Activated CD4-positive, alpha-beta T cell treated with anti-CD3 and anti-CD28 coated beads for 1 hour (primary cell): Measurements from ENCODE around the gene VAPB.
"Not testable (repeated sequence)": the region's sequence is repeated elsewhere in the genome, so short reads cannot be mapped to it uniquely, and the experiment has no call there.

ENCODE experiments used
- DNase-seq: peaks from one replicate; pipeline ENCODE4 v3.0.0-alpha.2; 2020

VAPB gene

DNA sequence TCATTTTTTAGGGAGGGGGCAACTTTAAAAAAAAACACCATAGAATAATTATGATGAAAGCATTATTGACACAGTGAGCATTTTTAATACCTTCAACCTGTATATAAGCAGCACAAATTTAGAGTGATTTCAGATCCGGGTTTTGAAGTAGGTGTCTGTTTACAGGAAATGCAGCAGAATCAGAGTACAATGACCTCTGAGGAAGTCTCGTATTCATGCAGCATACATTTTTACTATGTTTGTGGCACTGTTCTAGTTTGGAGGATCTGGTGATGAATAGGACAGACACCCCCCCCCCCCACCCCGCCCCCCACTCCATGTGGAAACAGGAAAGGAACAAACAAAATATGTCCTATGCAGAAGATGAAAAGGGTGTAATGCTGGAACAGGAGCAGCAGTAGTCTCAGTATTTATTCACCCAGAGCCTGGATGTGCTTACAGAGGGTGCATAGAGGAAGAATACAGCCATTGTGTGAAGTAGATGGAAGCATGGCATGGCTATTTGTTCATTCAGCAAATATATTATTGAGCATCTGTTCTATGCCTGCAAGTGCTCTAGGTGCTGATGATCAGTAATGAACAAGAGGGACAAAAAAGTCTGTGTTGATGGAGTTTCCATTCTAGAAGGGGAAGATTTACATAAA, 19.7 kb downstream of the VAPB start:
- no peak for DNase-seq

DNA sequence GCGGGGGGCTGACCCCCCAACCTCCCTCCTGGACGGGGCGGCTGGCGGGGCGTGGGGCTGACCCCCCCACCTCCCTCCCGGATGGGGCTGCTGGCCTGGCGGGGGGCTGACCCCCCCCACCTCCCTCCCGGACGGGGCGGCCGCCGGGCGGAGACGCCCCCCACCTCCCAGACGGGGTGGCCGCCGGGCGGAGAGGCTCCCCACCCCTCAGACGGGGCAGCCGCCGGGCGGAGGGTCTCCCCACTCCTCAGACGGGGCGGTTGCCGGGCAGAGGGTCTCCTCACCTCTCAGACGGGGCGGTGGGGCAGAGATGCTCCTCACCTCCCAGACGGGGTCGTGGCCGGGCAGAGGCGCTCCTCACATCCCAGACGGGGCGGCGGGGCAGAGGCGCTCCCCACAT, 25.2 kb downstream of the VAPB start:
- DNase-seq: not testable (repeated sequence)

DNA sequence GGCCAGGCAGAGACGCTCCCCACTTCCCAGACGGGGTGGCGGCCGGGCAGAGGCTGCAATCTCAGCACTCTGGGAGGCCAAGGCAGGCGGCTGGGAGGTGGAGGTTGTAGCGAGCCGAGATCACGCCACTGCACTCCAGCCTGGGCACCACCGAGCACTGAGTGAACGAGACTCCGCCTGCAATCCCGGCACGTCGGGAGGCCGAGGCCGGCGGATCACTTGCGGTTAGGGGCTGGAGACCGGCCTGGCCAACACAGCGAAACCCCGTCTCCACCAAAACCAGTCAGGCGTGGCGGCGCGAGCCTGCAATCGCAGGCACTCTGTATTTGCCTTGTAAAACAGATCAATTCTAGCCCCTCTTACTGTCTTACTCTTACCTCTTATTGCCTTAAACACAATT, 25.8 kb downstream of the VAPB start:
- DNase-seq: not testable (repeated sequence)

DNA sequence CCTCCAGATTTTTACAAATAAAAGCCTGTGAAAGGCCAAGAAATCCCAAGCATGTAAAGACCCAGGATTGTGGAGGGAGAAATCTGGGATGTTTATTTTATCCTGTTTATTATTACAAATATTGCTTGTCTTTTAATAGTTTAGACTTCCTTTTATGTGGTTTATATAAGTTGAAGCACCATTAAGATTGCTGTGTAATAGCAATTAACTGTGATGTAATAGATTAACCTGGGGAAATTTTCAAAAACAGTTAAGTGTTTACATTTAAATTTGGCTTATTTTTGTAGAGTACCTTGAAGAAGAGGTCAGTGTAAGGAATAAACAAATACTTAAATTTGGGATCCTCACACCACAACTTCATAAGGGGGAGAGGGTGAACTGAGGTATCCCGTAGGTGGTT, 27.0 kb downstream of the VAPB start:
- no peak for DNase-seq

DNA sequence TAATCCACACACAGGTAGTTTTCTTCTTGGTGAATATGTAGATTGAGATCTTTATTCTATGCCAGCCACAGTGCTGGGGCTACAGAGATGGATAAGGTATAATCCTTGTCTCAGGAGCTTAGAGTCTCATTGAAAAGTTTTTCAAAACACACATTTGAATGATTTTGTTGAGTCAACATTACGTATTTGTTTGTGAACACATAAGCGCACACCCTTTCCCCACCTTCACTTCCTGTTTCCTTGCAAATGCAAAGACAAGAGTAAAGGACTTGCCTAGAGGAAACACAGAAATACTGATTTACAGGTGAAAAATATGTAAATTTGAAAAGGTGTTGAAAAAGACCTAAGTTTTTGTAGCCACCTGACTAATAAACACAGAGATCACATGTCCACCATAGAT, 27.8 kb downstream of the VAPB start:
- DNase-seq: no peak

DNA sequence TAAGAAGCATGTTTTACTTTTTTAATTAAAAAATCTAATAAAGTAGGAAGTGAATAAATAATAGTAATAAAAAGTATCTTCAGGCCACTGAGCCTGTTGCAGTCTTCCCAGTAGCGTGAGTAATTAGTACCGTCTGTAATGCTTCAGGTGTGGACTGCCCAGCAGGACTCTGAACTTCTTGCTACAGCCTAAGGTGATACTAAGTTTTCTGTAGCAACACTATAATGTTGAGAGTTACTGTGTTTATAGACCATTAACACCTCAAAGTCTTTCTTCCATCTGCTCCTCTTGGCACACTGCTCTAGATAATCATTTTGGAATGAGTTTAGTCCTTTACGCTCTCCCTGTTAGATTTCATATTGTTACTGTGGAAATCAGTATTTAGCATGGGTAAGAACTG, 28.4 kb downstream of the VAPB start:
- DNase-seq: no peak

DNA sequence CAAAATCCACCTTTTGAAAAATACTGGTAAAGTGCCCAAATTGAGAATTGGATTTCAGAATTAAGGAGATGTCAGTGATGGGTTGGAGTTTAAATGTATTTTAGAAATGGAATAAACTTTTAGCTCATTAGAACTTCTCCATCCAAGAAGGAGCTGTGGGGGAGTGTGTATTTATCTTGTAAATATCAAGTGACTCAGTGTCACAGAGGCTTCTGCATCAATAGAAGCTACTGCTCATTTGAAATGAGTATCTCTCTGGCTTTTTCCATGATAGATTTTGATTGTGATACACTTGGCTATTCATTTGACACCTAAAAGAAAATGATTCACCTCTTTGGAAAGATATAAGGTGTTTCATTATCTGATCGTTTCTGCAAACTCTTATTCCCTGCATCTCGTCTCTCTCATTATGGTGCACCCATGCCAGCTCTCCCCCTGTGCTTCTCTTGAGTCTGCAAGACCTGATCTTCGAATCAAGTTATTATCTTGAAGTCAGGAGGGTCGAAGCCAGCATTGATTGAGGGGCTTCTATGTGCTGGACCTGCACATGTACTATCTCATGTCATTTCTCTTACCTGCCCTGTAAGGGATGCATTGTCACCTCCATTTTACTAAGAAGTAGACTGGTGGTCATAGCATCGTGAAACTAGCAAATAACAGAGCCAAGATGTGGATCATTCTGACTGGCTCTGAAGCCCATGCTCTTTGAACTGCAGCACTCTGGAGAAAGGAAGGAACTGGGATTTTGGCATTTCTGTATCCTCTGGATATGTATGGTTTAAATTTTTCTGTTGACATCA, 30.1 kb downstream of the VAPB start:
- DNase-seq: no peak

DNA sequence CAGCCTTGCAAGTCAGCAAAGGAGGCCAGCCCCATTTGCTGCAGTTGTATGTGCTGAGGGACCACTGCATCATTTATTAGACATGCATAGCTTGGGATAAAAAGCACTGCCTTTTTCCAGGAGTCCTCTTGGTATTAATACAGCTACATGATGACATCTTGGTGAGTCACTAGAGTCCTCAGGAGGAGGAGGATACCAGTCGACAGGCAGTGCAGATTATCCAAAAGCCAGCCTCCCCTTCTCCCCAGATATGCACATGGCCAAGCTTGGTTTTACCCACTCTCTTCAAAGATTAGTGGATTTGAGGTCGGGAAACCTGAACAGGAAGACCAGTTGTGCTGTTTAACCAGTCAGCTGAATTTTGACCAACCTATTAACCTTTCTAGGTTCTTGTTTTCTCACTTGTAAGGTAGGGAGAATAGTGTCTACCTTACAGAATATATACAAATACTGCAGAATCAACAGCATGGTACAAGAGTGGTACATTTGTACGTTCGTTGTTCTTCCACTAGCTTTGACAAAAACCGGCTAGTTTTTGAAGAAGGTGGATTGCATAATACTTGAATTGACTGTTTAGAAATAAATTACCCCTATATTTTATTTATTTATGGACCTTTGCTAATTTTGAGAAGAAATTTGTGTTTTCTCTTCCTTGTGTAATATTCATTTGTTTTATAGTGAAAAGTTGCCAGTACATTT, 31.9 kb downstream of the VAPB start:
- DNase-seq: no peak

DNA sequence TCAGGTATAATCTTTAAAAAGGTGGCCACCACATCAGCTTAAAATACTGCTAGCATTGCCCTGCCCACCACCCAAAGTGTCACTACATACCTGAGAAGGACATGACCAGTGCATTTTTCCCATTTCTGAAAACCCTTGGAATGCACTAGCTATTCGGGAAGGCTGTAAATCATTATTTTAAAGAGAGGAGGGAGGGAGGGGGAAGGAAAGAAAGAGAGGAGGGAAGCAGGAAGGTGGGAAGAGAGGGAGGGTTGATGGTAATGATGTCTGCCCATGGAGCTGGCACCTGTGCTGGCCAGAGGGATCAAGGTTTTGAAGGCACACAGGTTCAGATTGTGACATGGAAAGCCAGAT, 32.4 kb downstream of the VAPB start:
- no peak for DNase-seq

DNA sequence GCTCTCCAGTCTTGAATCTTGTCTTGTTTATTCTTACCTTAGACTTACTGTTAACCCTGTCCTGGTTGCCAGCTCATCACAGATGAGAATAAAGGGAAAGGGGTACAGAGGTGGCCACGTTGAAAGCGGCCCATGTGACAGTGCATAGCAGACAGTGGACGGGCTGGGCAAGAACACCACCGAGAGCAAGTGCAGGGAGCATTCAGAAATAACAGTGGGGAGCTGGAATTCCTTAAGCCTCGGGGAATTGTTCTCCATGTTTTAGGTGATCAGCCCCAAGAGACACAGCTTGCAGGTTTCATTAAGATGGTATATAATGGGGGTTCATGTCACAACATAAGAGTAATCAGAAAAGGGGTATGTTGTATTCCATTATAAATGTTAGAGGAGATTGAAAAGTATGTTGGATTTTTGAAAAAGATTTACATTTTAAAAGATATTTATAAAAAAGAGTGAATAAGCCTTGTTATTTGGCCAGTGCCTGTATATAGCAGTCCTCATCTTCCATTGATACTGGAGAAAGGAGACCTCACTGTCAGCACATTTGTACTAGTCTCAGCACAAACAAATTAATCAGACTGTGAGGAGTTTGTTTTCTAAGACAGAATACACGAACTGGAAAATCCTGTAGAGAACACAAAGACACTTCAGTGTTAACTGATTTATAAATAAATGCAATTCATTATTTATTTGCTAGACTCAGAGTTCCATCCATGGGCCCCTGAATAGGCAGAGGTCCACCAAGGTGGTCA, 35.4 kb downstream of the VAPB start:
- no peak for DNase-seq

DNA sequence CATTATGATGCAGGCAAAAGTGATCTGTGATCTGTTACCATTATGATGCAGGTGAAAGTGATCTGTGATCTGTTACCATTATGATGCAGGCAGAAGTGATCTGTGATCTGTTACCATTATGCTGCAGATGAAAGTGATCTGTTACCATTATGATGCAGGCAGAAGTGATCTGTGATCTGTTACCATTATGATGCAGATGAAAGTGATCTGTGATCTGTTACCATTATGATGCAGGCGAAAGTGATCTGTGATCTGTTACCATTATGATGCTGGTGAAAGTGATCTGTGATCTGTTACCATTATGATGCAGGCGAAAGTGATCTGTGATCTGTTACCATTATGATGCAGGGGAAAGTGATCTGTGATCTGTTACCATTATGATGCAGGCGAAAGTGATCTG, 38.5 kb downstream of the VAPB start:
- DNase-seq: not testable (repeated sequence)

DNA sequence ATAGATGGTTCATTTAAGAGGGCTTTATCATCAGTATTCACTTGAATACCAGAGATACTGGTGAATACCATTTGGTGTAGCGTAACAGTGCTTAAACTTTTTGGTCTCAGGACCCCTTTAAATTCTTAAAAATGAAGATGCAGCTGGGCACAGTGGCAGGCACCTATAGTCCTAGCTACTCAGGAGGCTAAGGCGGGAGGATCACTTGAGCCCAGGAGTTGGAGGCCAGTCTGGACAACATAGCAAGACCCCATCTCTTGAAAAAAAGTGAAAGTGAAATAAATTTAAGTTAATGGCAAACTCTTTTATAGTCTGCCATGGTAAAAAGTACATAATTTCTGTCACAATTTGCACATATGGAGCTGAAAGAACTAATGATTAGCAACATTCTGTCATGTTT, 39.3 kb downstream of the VAPB start:
- DNase-seq: no peak

DNA sequence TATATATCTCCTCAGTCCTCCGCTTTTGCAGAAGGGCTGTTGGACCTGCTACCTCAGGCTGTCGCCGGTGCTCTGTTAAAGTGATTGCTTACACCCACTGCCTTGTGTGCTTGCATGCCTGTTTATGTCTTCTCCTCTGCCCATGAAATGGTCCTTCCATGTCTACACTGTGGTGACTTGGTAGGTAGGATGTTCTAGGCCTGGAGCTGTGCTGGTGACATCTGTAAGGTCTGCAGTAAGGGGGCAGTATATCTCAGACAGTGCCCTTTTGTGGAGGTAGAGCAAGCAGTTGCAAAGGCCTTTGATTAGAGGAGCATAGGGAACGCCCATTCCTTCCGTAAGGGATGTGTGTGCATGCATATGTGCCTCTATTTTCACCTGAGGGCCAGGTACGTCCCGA, 40.3 kb downstream of the VAPB start:
- no peak for DNase-seq

DNA sequence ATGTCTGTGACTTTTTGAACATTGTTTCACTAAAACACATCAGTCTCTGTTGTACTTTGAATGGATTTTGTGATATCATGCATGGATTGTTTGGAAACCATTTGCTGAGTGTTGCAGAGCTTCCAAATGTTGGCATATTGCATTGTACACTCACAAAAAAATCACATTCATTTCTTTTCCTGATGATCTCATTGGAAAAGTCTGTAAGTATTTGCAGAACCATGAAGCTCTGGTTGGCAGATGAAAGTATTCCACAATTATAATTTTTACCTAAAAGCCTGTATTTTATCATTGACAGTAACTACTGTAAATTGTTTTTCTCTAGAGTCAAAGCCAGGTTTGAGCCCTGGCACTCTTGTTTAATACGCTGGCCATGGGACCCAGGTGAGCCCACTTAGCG, 42.1 kb downstream of the VAPB start:
- DNase-seq: no peak

DNA sequence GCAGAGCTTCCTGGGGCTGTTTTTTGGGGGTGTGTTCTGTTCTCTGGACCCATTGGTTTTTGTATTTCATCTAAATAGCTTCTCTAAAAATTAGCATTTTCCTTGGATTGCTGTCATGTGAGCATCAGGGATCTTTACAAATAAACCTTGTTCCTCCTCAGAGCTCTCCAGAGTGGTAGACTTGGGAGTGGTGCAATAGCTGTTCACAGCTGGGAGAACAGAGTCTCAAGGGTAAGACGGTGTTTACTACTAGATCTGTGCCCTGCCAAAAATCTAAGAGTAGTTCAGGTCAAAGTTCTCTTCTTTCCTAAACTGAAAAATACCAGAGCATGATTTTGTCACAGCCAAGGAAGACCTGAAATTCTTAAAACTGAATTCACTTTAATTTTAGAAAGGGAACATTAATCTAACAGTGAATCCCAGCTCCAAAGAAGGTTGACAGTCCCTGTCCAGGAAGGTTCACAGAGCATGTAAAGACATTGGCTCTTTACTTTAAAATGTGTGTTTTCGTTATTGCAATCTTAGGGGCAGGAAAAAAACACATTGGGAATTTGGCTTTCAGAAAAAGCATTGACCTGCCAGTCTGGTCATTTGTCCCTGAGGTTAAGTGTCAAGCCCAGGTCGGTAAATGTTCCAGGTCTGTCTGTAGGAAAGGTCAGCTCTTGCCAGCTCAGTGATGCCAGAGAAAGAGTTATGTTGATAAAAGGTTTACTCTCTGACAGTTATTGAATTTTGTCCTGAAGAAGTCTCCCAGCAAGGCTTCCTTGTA, 43.3 kb downstream of the VAPB start:
- DNase-seq: no peak

DNA sequence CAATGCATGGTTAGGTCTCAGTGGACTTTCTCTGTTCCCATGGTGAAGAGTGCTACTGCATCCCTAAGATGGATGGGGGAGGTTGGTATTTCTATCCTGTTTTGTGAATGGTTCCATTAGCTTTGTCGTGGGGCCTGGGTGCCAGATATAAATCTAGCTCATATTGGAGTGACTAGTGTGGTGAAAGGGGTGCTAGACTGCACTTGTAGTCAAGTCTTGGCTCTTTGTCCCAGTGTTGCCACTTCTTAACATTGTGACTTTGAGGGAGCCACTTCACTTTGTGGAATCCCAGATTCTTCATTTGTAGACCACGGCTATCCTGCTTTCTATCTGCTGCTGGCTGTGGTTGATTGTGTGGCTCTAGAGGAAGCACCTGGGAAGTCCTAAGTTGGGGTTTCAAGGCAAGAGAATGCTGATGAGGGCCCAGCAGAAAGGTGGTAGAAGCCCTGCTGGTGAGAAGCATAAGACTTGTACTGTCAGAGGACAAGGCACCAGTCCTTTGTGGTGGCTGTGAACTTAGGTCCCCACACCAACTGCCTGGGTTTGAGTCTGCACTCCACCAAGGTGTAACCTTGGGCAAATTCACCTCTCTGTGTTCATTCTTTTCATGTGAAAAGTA, 44.1 kb downstream of the VAPB start:
- no peak for DNase-seq

DNA sequence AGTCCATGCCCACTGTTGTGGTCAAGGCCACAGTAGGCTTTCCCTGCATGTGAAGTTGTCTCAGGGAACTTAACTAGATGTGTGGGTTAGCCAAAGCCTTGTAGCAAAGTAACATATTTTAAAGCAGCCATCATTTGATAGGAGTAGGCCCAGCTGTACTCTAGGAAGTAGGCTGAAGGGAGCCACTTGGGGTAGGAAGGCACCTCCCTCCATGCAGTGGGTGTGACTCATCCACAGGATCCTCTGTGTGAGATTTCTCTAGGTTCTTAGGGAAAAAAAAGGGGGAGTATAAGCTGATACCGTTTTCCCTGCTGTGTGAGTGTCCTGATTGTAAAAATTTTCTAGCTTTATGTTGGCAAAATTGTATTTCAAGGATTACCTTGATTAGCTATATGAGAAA, 44.7 kb downstream of the VAPB start:
- no peak for DNase-seq

DNA sequence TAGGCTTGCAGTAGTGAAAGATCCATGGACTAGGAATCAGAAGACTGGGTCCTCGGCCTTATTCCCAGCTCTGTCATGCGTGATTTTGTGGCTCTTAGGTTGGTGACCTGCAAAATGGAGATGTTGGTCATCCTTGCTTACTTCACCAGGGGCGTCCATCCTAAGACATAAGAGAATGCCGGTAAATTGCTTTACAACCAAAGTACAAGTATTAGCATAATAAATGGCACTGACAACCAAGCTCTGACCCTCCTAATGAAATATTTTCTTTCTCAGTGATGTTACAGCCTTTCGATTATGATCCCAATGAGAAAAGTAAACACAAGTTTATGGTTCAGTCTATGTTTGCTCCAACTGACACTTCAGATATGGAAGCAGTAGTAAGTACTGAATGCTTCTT, 45.3 kb downstream of the VAPB start:
- no peak for DNase-seq

DNA sequence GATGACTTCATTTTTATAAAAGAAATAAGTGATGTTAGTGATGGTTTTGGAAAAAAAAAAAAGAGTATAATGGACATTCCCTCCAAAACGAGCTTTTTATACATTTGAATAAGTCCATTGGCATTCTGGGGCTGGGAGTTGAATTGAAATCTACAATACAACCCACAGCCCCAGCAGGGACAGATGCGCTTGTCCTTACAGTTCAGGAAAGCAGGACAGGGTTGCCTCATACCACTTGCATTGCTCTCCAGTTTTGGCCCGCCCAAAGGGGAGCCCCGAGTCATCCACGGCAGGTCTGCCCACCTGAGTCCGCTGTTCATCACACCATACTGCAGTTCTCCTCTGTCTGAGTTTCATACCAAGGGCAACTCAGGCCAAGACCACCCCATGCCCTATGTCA, 46.2 kb downstream of the VAPB start:
- DNase-seq: no peak

DNA sequence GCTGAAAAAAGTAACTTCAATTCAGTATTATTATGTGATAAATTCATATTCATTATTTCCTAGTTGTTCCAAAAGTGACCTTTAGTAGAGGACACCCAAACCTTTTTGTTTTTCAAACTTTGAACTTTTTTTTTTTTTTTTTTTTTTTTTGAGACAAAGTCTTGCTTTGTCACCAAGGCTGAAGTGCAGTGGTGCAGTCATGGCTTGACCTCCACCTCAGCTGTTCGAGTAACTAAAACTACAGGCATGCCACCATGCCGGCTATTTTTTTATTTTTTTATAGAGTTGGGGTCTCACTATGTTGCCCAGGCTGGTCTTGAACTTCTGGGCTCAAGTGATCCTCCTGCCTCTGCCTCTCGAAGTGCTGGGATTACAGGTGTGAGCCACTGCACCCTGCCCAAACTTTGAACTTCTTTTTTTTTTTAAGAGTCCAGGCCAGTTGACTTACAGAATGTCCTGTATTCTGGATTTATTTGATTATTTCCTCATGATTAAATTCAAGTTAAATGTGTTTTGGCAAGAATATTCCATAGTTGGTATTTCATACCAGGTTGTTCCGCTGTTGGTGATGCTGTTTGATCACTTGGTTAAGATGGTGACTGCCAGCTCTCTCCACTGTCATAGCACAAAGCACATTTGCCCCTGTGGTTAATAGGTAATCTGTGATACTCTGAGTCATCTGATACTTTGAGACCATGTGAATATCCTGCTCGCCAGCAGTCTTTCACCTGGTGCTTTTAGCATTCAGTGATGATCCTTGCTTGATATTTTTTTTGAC, 48.0 kb downstream of the VAPB start:
- DNase-seq: no peak
